NCI-H2081 treated with DMSO at 0.1 percent for 48 hours (cell line): Measurements from ENCODE around the gene C10orf71.

Experiments
- DNase-seq: peaks from one replicate; lab custom pipeline; 2025; lab: John Stamatoyannopoulos, UW

Gene C10orf71

GRCh38 chr10:49274886-49275285 lies 24.1 kb upstream of the C10orf71 start:
- DNase-seq = no peak

GRCh38 chr10:49275896-49276295 lies 23.1 kb upstream of the C10orf71 start:
- DNase-seq = no peak

GRCh38 chr10:49276596-49276995 lies 22.4 kb upstream of the C10orf71 start:
- no peak for DNase-seq

GRCh38 chr10:49277973-49278372 lies 21.0 kb upstream of the C10orf71 start:
- no peak for DNase-seq

GRCh38 chr10:49278497-49278981 lies 20.4 kb upstream of the C10orf71 start:
- DNase-seq = no peak

- DNase-seq = no peak
Observed at GRCh38 chr10:49279015-49279880, 19.7 kb upstream of the C10orf71 start.

GRCh38 chr10:49280001-49280408 lies 19.0 kb upstream of the C10orf71 start:
- DNase-seq = no peak

GRCh38 chr10:49281461-49281860 lies 17.5 kb upstream of the C10orf71 start:
- no peak for DNase-seq

GRCh38 chr10:49282306-49282705 lies 16.7 kb upstream of the C10orf71 start:
- DNase-seq = no peak

- no peak for DNase-seq
Observed at GRCh38 chr10:49282879-49283341, 16.1 kb upstream of the C10orf71 start.

GRCh38 chr10:49283491-49283890 lies 15.5 kb upstream of the C10orf71 start:
- DNase-seq = no peak

GRCh38 chr10:49284356-49284755 lies 14.6 kb upstream of the C10orf71 start:
- DNase-seq = no peak

- DNase-seq = no peak
Observed at GRCh38 chr10:49285232-49285631, 13.7 kb upstream of the C10orf71 start.

GRCh38 chr10:49286686-49287085 lies 12.3 kb upstream of the C10orf71 start:
- DNase-seq = no peak

- no peak for DNase-seq
Observed at GRCh38 chr10:49287689-49288340, 11.2 kb upstream of the C10orf71 start.

GRCh38 chr10:49288341-49289065 lies 10.5 kb upstream of the C10orf71 start:
- no peak for DNase-seq

GRCh38 chr10:49289480-49289879 lies 9.5 kb upstream of the C10orf71 start:
- no peak for DNase-seq

- DNase-seq = no peak
Observed at GRCh38 chr10:49290131-49290530, 8.8 kb upstream of the C10orf71 start.

- DNase-seq = no peak
Observed at GRCh38 chr10:49290607-49291006, 8.4 kb upstream of the C10orf71 start.

- no peak for DNase-seq
Observed at GRCh38 chr10:49292565-49293207, 6.3 kb upstream of the C10orf71 start.

GRCh38 chr10:49293208-49293603 lies 5.8 kb upstream of the C10orf71 start:
- DNase-seq = no peak

GRCh38 chr10:49294731-49295130 lies 4.2 kb upstream of the C10orf71 start:
- DNase-seq = no peak
